GM08714 (cell line): ENCODE data around the gene UBTF.

Experiments
- H3K4me3 ChIP-seq: fragments of 200-500 bp; sonication (Bioruptor generic); 2 replicates; pipeline ENCODE4 v1.5.1; 2014; ENCODE audit warnings: mild to moderate bottlenecking, low read length, inconsistent platforms
- ZNF274 ChIP-seq: IDR thresholded peaks from 2 replicates; pipeline ENCODE4 v1.6.1; 2012; ENCODE audit warnings: mild to moderate bottlenecking, low read depth, low read length

UBTF gene

DNA sequence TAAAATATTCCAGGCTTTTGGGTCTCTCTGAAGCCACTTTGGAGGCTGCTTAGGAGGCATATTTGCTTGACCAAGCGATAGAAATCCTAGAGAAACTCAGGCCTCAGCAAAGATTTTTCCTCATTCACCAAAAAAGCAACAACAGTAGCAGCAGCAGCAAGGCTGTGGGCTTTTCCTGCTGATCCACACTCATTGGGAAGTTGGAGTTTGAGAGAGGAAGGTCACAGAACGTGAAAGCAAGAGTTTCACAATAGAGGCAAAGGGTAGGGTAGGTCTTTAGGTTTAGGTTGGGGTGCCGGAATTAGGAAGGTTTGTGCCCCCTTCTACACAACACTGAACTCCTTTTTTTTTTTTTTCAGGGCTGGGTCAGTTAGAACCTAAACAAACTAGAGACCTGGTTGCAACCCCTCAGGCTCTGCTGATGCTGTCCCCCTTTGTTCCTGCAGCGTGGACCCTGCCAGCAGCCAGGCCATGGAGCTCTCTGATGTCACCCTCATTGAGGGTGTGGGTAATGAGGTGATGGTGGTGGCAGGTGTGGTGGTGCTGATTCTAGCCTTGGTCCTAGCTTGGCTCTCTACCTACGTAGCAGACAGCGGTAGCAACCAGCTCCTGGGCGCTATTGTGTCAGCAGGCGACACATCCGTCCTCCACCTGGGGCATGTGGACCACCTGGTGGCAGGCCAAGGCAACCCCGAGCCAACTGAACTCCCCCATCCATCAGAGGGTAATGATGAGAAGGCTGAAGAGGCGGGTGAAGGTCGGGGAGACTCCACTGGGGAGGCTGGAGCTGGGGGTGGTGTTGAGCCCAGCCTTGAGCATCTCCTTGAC is 30.7 kb downstream of the UBTF start:
- no peak overlapping the region; the same call in 1 of the 2 replicates for H3K4me3 ChIP-seq
- TF ChIP-seq ZNF274, result no peak

DNA sequence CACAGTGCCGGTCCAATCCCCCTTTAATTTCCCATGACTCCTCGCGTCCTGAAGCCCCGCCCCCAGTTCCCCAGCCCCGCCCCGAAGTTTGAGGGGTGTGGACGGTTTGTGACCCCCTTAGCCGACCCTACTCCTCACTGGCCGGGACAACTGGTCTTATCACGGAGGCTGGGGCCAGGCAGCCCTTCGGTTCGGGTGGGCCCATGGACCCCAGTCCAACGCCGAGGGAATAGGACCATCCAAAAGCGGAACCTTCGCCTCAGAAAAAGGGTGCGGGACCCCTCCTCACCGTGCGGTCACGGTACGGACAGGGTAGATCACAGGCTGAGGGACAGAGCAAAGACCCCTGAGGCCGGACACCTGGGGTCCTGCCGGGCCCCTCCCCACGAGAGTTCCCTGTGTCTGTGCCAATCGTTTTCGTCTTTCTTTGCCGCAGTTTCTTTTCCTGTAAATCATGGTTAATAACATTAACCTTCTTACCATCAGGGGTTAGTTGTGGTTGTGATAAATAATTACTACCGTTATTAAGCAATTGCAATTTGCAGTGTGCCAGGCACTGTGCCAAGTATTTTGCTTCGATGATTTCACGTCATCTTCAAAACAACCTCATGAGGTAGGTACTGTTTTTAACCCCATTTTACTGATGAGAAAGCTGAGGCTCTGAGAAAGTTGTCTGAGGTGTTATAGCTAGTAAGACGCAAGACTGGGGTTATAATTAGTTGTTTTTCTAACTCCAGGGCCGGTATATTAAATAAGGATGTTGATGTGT is 32.2 kb downstream of the UBTF start:
- H3K4me3 ChIP-seq, result peak overlapping the region; percentile 95
- no peak for TF ChIP-seq ZNF274

DNA sequence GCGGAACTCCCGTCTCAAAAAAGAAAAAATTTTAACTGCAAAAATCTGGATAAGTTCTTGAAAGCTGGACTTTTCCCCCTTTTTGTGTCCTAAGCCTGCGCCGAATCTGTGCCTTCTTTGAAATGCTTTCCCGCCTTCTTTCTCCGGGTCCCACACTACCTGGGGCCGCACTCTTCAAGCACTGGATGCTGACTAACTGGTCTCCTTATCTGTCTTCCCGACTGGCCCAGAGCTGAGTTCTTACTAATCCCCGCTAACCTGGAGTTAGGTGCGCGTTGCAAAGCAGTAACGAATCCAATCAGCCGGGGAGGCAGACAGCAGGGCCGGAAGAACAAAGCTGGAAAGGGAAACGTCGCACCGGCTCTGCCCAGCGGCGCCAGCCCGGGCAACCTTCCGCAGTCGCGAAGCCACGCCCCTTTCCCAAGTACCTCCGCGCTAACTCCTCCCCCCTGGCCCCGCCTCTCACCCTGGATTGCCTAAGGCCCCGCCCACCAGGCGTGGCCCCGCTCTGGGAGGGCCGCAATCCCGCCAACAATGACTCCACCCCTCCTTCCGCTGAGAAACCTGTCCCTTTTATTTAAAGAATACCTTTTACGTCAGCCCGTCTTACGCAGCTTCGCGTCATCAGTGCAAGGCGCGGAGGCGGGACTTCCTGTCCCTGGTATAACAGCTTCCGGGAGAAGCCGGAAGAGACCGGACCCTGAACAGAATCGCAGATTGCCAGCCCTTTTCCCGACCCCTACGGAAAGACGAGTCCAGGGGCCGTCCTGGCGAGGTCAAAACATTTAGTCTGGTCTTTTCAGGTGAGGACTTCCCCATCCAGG is 33.0 kb downstream of the UBTF start, which contains the start of gene TMUB2:
Gene TMUB2 (plus strand): TSS at position 666 of the 824 bp plus-strand sequence. CDS start 737 bp downstream, outside the sequence.
- H3K4me3 ChIP-seq, result peak within 1 kb of the TSS; percentile 95
- TF ChIP-seq ZNF274, result no peak

DNA sequence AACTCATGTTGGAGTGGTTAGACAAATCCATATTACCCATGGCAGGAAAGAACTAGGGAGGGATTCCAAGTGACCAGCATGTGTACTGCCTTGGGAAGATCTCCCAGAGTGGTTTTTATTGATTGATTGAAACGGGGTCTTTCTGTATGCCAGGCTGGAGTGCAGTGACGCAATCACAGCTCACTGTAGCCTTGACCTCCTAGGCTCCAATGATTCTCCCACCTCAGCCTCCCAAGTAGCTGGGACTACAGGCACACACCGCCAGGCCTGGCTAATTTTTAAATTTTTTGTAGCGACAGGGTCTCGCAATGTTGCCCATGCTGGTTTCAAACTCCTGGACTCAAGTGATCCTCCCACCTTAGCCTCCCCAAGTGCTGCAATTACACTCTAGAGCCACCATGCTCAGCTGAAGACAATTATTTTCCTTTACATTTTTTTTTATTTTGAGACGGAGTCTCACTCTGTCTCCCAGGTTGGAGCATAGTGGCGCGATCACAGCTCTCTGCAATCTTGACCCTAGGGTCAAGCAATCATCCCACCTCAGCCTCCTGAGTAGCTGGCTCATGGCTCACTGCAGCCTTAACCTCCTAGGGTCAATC is 35.2 kb downstream of the UBTF start:
- H3K4me3 ChIP-seq, result no peak overlapping the region
- TF ChIP-seq ZNF274, result no peak

DNA sequence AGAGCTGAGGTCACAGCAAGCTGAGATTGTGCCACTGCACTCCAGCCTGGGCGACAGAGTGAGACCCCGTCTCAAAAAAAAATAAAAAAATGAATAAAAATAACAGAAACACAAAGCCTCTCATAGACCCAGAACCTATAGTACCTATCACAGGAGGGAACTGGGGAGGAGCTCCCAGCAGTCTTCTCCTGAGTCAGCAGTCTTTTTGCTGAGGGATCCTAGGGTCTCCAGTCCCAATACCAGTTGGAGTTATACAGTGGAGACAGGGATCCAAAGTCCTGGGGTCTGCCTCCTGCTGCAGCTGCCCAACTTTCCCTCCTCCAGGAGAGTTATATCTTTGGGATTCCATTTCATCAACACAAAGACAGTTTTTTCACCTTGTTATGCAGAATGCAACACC is 36.5 kb downstream of the UBTF start:
- no peak for TF ChIP-seq ZNF274
- no peak overlapping the region for H3K4me3 ChIP-seq

DNA sequence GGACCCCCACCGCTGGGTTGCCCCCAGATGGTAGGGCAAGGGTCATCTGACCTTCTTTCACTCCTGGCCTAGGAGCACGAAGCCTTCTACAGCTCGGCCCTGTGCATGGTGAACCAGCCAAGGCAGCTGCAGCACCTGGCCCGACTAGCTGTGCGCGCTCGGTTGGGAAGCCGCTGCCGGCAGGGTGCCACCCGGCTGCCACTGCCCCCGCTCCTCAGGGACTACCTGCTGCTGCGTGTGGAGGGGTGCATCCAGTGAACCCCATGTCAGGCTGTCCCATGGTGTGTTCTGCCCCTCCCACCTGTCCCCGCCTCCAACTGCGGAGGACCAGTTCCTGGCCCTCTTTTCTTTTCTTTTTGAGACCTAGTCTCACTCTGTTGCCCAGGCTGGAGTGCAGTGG is 41.3 kb downstream of the UBTF start:
- no peak for TF ChIP-seq ZNF274
- no peak overlapping the region for H3K4me3 ChIP-seq

DNA sequence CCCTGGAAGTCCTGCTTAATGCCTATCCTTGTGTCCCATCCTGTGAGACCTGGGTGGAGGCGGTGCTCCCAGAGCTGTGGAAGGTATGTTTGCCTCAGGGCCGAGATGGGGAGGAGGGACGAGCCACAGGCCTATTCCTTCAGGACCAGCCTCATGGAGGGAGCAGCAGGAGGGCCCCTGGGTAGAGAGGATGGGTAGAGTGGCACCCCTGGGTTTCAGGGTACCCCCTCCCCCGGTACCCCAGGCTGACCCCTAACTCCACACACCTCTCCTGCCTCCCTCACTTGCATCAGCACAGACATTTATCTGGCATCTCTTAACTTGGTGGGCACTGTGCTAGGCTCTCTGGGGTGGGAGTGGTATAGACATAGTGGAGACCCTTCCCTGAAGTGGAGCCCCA is 41.8 kb downstream of the UBTF start:
- TF ChIP-seq ZNF274, result no peak
- H3K4me3 ChIP-seq, result no peak overlapping the region

DNA sequence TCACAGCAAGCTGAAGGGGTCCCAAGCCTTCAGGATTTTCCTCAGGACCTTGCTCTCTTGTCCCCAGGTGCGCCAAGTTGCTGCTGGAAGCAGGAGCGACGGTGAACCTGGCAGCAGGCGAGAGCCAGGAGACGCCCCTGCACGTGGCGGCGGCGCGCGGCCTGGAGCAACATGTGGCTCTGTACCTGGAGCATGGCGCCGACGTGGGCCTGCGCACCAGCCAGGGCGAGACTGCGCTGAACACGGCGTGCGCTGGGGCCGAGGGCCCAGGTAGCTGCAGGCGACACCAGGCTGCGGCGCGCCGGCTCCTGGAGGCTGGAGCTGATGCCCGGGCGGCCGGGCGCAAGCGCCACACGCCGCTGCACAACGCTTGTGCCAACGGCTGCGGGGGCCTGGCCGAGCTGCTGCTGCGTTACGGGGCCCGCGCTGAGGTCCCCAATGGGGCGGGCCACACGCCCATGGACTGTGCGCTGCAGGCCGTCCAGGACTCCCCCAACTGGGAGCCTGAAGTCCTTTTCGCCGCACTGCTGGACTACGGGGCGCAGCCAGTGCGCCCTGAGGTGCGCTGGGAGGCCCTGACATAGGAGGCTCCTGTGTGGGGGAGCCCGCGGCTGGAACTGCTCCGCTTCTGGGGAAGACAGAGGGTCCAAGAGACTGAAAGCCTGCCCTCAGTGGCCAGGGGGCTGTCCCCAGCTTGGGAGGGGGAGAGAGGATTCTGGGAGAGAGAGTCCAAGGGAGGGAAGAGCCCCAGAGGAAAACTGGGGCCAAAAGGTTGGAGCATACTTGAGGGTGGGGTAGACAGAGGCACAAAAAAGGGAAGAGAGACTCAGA is 42.6 kb downstream of the UBTF start:
- no peak overlapping the region for H3K4me3 ChIP-seq
- no peak for TF ChIP-seq ZNF274

DNA sequence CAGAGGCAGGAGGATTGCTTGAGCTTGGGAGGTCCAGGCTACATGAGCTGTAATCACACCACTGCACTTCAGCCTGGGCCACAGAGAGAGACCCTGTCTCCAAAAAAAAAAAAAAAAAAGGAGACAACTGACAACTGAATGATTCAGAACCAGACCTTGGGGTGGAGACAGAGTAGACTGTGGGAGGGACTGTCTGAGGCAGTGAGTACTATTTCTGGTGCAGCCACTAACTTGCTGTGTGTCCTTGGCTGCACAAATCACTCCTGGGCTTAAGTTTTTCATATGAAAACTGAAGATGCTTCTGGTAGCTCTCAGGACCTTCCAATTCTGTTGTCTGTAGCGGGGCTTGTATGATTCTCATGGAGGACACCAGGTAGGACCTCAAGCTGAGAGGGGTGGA is 43.2 kb downstream of the UBTF start:
- no peak for TF ChIP-seq ZNF274
- no peak overlapping the region for H3K4me3 ChIP-seq

DNA sequence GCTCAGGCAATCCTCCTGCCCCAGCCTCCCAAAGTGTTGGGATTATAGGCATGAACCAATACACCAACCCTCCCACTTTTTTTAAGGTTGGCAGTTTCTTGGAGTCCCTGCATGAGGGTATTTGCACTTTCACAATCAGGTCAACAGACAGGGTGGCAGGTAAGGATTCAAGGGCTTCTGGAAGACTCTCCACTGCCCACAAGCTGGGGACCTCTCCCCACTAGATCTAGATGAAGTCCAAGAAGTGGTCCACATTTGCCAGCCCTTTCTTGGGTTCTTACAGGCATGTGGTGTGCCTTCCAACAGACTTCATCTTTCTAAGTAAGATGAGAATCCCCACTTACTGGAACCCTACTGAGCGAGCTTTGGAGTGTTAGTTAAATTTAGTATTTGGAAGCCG is 45.0 kb downstream of the UBTF start:
- TF ChIP-seq ZNF274, result no peak
- H3K4me3 ChIP-seq, result no peak overlapping the region

DNA sequence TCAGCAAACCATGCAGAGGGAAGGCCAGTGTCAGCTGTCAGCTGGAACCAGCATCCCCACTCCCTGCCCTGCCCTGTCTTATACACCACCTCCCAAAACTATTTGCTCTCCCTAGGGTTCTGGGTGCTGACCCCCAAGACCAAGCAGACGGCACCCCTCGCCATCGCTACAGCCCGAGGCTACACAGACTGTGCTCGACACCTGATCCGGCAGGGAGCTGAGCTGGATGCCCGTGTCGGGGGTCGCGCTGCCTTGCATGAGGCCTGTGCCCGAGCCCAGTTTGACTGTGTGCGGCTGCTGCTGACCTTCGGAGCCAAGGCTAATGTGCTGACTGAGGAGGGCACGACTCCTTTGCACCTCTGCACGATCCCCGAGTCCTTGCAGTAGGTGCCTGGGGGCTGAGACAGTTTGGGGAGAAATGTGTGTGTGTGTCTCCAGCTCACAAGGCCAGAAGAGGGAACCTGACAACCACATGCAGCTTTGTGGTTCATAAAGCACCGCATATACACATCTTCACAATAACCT is 47.5 kb downstream of the UBTF start:
- no peak overlapping the region for H3K4me3 ChIP-seq
- no peak for TF ChIP-seq ZNF274

DNA sequence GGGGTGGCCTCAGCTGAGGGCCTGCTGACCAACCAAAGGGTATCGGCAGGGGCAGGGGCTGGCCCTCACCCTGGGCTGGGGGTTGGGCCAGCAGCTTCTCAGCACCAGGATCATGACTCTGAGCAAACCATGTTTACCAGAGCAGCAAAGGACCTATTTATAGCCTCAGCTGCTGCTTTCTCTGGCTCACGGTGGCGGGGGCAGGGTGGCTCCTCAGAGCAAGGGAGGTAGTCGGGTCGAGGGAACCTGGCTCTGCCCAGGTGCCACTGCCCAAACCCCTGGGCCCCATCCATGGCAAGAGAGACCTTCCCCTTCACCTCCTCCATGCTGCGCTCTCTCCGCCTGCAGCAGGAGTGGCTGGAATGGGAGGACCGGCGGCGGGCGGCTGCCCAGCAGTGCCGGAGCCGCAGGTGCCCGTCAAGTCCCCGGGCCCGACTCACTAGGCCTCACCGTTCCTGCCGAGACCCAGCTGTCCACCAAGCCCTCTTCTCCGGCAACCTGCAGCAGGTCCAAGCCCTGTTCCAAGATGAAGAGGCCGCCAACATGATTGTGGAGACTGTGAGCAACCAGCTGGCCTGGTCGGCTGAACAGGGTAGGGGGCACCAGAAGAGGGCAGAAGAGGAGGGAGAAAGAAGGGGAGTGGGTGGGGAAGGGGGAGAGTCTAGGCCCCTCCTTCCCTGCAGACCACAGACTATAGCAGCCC is 48.8 kb downstream of the UBTF start, which contains the start of gene ASB16:
Gene ASB16 (plus strand): TSS at position 206 of the 703 bp plus-strand sequence. CDS start 86 bp downstream, at position 292.
- H3K4me3 ChIP-seq, result no peak within 1 kb of the TSS
- no peak for TF ChIP-seq ZNF274

DNA sequence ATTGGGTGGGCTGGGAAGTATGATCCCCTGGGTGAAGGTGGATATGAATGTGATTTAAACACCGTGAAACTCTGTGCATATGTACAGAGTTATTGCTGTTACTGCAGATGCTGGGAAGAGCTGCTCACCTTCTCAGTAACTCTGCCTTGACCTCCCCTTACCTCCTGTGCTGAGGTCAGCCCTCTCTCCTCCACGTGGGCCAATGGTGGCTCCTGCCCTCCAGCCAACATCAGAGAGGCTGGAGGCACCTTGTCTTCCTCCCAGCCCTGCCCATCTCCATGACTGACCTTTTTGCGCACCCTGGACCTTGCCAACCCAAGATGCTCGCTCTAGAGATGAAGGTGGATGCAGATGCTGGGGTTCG is 49.4 kb downstream of the UBTF start:
- no peak overlapping the region for H3K4me3 ChIP-seq
- TF ChIP-seq ZNF274, result no peak
